OCI-LY1 (cell line): ENCODE data around the gene CDR2.

Experiments
- EZH2 ChIP-seq: fragments of 200-600 bp; sonication (generic), shearing (Covaris generic); IDR thresholded peaks from 2 replicates; pipeline ENCODE4 v1.8.0; 2017; ENCODE audit warnings: borderline replicate concordance, mixed run types, mild to moderate bottlenecking, antibody characterized with exemption, low read length, moderate library complexity, mixed read lengths
- TF ChIP-seq, protein P1 (sequence below): fragments of 200-600 bp; sonication (generic), shearing (Covaris generic); IDR thresholded peaks from 2 replicates; pipeline ENCODE4 v1.5.1; 2017; ENCODE audit warnings: mild to moderate bottlenecking, antibody characterized with exemption, low read length, moderate library complexity, mixed read lengths

DNA sequence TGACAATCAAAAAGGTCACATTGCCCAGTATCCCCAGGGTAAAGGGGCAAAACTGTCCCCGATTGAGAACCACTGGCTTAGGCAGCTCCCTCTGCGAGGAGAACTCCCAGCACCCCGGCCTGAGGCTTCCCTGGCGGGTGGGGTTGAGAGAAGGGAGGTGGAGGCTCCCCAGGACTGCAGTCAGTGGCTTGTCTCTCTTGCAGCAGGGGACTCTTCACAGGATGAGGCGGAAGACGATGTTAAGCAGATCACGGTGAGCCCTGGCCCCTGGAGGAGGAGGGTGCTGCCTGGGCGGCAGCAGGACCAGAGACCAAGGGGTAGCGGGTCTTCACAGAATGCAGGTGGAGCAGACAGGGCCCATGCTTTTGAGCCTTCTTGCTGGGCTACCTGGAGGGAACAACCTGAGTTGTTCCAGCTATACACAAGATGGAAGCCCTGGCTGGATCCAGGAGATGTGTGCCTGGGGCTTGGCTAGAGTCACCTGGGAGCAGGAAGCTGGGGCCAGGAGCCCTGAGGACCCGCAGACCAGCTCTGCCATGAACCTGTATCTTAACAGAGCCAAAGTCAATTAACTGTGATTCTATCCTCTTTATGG is 60.4 kb downstream of the CDR2 start:
- TF ChIP-seq EZH2: no peak
- TF ChIP-seq, protein P1, sequence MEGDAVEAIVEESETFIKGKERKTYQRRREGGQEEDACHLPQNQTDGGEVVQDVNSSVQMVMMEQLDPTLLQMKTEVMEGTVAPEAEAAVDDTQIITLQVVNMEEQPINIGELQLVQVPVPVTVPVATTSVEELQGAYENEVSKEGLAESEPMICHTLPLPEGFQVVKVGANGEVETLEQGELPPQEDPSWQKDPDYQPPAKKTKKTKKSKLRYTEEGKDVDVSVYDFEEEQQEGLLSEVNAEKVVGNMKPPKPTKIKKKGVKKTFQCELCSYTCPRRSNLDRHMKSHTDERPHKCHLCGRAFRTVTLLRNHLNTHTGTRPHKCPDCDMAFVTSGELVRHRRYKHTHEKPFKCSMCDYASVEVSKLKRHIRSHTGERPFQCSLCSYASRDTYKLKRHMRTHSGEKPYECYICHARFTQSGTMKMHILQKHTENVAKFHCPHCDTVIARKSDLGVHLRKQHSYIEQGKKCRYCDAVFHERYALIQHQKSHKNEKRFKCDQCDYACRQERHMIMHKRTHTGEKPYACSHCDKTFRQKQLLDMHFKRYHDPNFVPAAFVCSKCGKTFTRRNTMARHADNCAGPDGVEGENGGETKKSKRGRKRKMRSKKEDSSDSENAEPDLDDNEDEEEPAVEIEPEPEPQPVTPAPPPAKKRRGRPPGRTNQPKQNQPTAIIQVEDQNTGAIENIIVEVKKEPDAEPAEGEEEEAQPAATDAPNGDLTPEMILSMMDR: no peak
